Choroid plexus epithelial cell (primary cell): ENCODE results near the gene FHOD3.

Experiments
- DNase-seq: peaks from one replicate; pipeline ENCODE4 v3.0.0-alpha.2; 2010; ENCODE audit warnings: low read depth
- H3K4me3 ChIP-seq: 2 replicates; pipeline ENCODE4 v1.5.1; 2011; ENCODE audit warnings: low read depth, mild to moderate bottlenecking, control low read depth, low read length, moderate library complexity
- CTCF ChIP-seq: conservative IDR thresholded peaks from 2 replicates; pipeline ENCODE4 v1.5.1; 2011; ENCODE audit warnings: low read depth, mild to moderate bottlenecking, control low read depth, inconsistent platforms, low read length, moderate library complexity

Gene FHOD3

GRCh38 chr18:36595046-36595817 is 297.7 kb downstream of the FHOD3 start:
- no peak for DNase-seq
- no peak overlapping the region for H3K4me3 ChIP-seq
- TF ChIP-seq CTCF: no peak

GRCh38 chr18:36595818-36596215 is 298.3 kb downstream of the FHOD3 start:
- no peak for DNase-seq
- H3K4me3 ChIP-seq: no peak overlapping the region
- TF ChIP-seq CTCF: no peak

- no peak overlapping the region for H3K4me3 ChIP-seq
- no peak for DNase-seq
- no peak for TF ChIP-seq CTCF
These were observed 300.1 kb downstream of the FHOD3 start for GRCh38 chr18:36597636-36598035.

GRCh38 chr18:36600548-36600947 is 303.0 kb downstream of the FHOD3 start:
- TF ChIP-seq CTCF: no peak
- DNase-seq: no peak
- H3K4me3 ChIP-seq: no peak overlapping the region

- no peak for DNase-seq
- TF ChIP-seq CTCF: no peak
- H3K4me3 ChIP-seq: no peak overlapping the region
These were observed 303.8 kb downstream of the FHOD3 start for GRCh38 chr18:36601316-36601715.

- no peak overlapping the region for H3K4me3 ChIP-seq
- DNase-seq: no peak
- no peak for TF ChIP-seq CTCF
These were observed 304.6 kb downstream of the FHOD3 start for GRCh38 chr18:36602071-36602470.

GRCh38 chr18:36602620-36603019 is 305.1 kb downstream of the FHOD3 start:
- DNase-seq: no peak
- no peak for TF ChIP-seq CTCF
- no peak overlapping the region for H3K4me3 ChIP-seq
